Left ventricle myocardium inferior (tissue), 1 donor: Measurements from ENCODE around the gene CMKLR1. TPM values are rescaled to one million over a fixed set of nuclear protein-coding genes. Genes with fewer than 3 reads are reported as not detected.

Source experiments
- DNase-seq: peaks from one replicate; pipeline ENCODE4 v3.0.0-alpha.2; 2020
- H3K27ac ChIP-seq: fragments of 200-600 bp; replicated peaks from 2 replicates; pipeline ENCODE4 v1.8.0; 2021
- H3K27me3 ChIP-seq: fragments of 200-600 bp; 2 replicates; pipeline ENCODE4 v1.8.0; 2021; ENCODE audit warnings: low read depth
- H3K36me3 ChIP-seq: fragments of 200-600 bp; 2 replicates; pipeline ENCODE4 v1.8.0; 2021
- H3K4me1 ChIP-seq: fragments of 200-600 bp; 2 replicates; pipeline ENCODE4 v1.8.0; 2021
- H3K4me3 ChIP-seq: fragments of 200-600 bp; 2 replicates; pipeline ENCODE4 v1.8.0; 2021; ENCODE audit warnings: mild to moderate bottlenecking, moderate library complexity
- H3K9me3 ChIP-seq: fragments of 200-600 bp; replicated peaks from 2 replicates; pipeline ENCODE4 v1.8.0; 2021
- CTCF ChIP-seq: fragments of 200-600 bp; IDR thresholded peaks from 2 replicates; pipeline ENCODE4 v1.8.0; 2021; ENCODE audit warnings: antibody characterized with exemption, mild to moderate bottlenecking, borderline replicate concordance
- intact Hi-C: fragments of 100-400 bp; cut with micrococcal nuclease; formaldehyde crosslinking; loops from one replicate; pipeline ENCODE4 v1.11.0; 2022
- total RNA-seq: library from RNA; stranded (reverse); fragmentation: NEBNext Ultra II Directional; extraction: Animal tissue kit (Norgen Biotek cat#: 25700); gene quantifications from one replicate; pipeline ENCODE4 v1.2.1, GENCODE V29; 2021
- donor health status: DM: no; HTN: yes; CAD: no; lungs with severe emphysema.

Gene CMKLR1
- total RNA-seq, 1 donor from 2014 or later, result 5.7 TPM

DNA sequence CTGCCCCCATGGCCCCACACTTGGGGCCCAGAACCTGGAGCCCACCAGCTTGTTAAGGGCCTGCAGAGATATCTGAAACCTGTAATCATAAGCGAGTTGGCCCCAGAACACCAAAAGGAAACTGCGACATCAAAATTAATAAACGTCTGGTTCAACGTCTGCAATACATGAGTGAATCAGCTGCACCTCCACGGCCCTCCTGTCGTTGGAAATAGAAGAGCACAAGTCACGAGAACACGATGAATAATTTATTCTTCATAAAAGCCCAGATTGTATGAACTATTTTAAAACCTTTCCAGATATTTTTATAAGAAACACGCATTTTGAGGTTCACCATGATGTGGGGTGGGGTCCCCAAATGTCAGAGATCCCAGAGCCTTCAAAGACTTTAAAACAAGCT, 9.7 kb upstream of the CMKLR1 start:
- Histone ChIP-seq H3K27me3 (peaks cover 9% of the 10 kb centered on the region), H3K4me3 (no peak overlapping the region), H3K27ac (no peak overlapping the region), H3K36me3 (no peaks in the 10 kb centered on the region), H3K9me3 (peaks cover 5% of the 10 kb centered on the region), H3K4me1 (no peaks in the 10 kb centered on the region)
- intact Hi-C loops, result no loop called here
- no peak for DNase-seq
- no peak for TF ChIP-seq CTCF

DNA sequence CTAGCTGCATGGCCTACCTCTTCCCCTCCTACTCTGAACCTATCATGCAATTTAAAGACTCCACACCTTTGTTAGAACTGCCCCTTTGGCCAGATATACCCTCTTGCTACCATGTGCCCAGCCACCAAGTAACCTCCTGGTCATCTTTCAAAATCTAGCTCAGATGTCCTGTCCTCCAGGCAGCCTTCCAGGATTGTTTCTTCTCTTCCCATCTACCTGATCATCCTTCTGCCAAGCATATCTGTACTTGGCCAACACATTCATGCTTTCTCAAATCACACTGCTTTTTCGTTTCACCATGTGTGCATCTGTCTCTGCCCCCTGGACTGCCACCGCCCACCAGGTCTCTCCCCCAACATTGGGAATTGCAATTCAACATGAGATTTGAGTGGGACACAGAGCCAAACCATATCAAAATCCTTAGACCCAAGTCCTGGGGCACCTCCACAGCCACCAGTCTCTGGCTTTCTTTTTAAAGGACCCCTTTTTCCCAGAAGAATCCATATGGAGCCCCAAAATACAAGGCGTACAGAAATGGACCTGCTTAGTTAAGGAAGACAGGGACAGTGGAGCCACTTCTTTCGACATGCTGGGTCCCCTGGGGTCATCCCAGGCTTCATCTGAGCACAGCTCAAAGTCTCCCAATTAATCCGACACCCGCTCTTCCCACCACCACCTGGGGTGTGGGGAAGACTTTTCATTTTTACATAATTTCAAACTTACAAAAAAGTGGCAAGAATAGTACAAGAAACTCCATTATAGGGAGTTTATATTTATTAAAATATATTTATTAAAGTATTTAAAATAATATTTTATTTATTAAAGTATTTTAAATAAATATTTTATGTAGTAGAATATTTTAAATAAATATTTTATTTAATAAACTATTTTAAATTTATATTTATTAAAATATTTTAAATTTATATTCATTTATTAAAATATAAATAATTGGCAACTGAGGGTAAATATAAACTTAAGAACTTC, 7.9 kb upstream of the CMKLR1 start:
- TF ChIP-seq CTCF, result no peak
- intact Hi-C loops, result no loop called here
- peaks cover 14% of the 10 kb centered on the region for H3K27me3 ChIP-seq
- H3K27ac ChIP-seq, result no peak overlapping the region
- peaks cover 9% of the 10 kb centered on the region for H3K4me1 ChIP-seq
- peaks cover 5% of the 10 kb centered on the region for H3K9me3 ChIP-seq
- DNase-seq, result no peak
- H3K4me3 ChIP-seq, result no peak overlapping the region
- no peaks in the 10 kb centered on the region for H3K36me3 ChIP-seq

GRCh38 chr12:108345716-108346633, 6.9 kb upstream of the CMKLR1 start:
- no peak for DNase-seq
- Histone ChIP-seq H3K9me3 (peaks cover 5% of the 10 kb centered on the region), H3K4me3 (no peak overlapping the region), H3K4me1 (peaks cover 9% of the 10 kb centered on the region), H3K27ac (no peak overlapping the region), H3K27me3 (peaks cover 14% of the 10 kb centered on the region), H3K36me3 (no peaks in the 10 kb centered on the region)
- intact Hi-C loops, result no loop called here
- no peak for TF ChIP-seq CTCF

DNA sequence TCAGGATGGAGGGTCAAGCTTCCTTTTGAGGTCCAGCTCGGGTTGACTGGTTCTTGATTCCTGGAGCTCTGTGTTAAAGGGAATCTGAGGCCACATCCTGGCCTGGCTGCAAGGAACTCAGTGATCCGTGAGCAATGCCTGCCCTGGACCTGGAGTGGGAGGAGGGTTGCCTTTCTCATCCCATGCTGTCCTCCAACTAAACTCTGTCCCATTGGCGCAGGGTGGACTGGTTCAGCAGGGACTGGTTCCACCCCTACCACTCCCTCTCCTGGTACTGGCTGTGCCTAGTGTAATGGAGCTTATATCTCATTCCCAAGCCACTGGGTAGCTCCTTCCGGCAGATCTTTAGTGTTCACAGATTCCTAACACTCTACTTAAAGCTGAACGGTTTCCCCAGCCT, 3.9 kb upstream of the CMKLR1 start:
- peaks cover 21% of the 10 kb centered on the region for H3K4me1 ChIP-seq
- no peak overlapping the region for H3K4me3 ChIP-seq
- no peaks in the 10 kb centered on the region for H3K9me3 ChIP-seq
- H3K27ac ChIP-seq, result no peak overlapping the region
- DNase-seq, result no peak
- H3K27me3 ChIP-seq, result peaks cover 29% of the 10 kb centered on the region
- TF ChIP-seq CTCF, result no peak
- intact Hi-C loops, result no loop called here
- H3K36me3 ChIP-seq, result no peaks in the 10 kb centered on the region
